CD4-positive, alpha-beta T cell treated with Interferon gamma for 1 hour (primary cell): ENCODE data around the gene ANKRD13A.
"Not testable (repeated sequence)": the region's sequence is repeated elsewhere in the genome, so short reads cannot be mapped to it uniquely, and the experiment has no call there.

Source experiments
- DNase-seq: peaks from one replicate; pipeline ENCODE4 v3.0.0-alpha.2; 2020

The ANKRD13A gene

GRCh38 chr12:109986236-109986635, 13.0 kb upstream of the ANKRD13A start:
- DNase-seq = not testable (repeated sequence)

- DNase-seq = no peak
These were observed 11.6 kb upstream of the ANKRD13A start for GRCh38 chr12:109987615-109988014.

GRCh38 chr12:109988274-109988673, 11.0 kb upstream of the ANKRD13A start:
- DNase-seq = no peak

- no peak for DNase-seq
These were observed 10.3 kb upstream of the ANKRD13A start for GRCh38 chr12:109988903-109989302.

DNA sequence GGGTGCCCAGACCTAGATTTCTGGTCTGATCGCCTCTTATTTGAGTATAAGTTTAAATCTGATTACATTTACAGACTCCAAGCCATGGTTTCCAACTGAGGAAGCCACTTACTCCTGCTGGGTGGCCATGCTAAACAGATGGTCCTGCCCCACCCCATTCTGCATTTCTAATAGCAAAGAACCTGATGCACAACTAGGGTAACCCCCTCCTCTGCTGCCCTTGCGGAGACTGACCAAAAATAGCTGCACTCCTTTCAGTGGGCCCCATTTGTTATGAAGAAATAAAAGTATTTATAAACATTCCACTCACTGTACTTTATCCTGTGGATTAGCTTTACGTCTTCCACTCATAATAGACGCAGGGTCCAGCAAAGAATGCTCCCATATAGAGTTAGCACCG, 9.8 kb upstream of the ANKRD13A start:
- DNase-seq = no peak

DNA sequence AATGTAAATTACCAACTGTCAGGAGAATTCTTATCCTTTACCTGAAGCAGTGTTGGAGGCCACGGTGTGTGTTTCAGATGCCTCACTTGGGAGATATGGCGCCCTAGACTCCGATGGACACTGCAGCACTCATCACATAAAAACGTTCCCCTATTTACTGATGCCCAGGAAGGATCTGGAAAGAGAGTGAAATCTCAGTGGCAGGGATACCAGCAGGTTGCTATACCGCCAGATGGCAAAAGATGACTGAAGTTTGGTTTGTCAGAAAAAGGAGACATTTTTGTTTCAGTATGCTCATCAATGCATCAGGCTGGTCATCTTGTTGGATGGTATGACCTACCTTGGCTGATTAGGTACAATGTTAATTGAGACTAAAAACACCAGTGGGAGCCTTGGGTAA, 7.6 kb upstream of the ANKRD13A start:
- no peak for DNase-seq

DNA sequence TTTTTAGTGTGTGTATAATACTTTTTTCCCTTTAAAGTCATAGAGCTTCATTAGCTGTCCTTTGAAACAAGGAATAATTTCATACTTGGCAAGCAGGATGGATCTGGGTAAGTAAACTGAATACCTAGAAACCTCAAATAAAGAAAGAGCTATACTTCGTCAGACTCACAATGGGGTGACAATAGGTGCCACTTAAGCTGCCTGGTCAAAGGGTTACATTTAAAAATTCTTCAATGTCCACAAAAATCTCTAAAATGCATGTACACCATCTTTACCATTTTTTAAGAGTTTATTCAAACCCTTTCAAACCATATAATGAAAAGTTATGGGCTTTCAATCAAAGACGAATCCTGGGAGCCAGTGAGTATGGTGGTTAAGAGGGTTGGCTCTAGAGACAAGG, 6.1 kb upstream of the ANKRD13A start:
- no peak for DNase-seq

DNA sequence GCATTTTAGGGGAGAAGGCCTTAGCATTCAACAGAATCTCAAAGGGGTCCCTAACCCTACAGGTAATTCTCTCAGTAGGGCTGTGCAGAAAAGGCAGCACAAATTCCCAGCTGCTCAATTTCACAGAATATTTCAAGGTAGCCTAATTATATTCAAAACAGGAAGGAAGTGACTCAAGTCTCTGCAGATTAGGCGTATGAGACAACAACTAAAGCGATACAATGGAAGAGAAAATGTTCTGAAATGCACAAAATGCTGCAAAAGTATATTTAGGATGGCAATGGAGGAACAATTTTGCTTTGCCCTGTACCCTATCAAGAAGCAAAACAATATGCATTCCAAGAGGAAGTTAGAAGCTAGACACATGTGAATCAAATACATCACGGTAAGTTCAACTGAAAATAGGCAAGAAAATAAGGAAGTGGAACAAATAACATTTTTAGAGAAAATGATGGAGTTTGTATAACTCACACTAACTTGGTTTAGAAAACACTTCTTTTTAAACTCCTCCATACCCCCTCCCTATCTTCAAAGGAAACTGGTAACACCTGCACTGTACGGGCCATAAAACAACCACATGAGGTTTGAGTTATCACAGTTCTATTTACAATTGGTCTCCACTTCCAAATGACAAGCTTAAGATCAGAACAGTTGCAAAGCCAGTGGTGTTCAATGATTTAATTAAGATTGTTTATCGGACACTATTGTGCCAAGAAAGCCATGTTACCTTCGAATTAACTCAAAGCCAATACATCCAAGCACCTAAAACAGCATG, 4.6 kb upstream of the ANKRD13A start:
- no peak for DNase-seq

DNA sequence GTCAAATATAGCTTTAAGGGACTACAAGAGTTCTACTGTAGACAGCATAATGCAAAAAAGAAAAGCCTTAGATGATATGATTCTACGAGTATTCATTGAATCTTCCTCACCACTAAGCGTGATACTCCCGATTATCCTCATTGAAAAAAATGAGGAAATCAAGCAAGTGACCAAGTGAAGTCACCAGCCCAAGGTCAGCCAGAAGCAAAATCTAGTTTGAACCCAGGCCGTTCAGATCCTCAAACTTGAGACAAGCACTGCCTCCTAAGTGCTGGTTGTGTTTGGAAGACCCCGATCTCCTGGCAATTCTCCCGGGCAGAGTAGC, 3.9 kb upstream of the ANKRD13A start:
- no peak for DNase-seq

DNA sequence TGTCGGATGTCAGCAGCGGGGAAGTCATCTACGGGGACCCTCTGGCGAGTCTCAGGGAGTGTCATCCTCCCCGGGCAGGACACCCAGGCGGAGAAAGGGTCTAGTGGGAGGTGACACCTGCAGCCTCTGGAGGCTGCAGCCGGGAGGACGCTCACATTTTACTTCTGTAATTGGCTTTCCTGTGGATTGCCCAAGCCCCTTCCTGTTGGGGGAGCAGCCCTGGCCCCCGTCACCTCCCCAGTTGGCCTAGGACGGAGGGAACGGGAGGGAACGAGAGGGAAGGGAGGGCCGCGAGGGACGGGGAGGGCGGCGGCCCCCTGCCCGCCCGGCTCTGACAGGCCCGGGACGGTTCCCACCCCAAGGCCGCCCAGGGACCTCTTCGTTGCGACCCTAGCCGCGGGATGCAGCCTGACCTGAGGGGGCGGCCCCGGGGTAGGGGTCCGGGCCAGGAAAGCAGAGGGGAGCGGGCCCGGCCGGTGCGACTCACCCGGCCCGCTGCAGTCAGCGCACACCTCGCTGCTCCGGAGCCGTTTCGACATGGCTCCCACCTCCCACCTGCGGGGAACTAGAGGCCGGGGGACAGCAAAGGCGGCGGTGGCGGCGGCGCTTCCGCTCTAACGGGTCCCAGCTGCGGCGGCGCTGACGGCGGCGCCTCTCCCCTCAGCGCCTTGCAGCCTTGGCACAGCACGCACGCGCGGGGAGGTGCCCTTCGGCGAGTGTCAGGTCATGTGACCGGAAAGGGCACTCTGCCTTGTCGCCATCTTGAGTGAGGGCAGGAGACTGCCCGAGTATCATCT, 3.3 kb upstream of the ANKRD13A start, which contains the start of gene GIT2:
Gene GIT2, minus strand, starts transcription at position 683 of the 797 bp plus-strand sequence. Its CDS starts 144 bp downstream, at position 539.
- peak; percentile 95 for DNase-seq

DNA sequence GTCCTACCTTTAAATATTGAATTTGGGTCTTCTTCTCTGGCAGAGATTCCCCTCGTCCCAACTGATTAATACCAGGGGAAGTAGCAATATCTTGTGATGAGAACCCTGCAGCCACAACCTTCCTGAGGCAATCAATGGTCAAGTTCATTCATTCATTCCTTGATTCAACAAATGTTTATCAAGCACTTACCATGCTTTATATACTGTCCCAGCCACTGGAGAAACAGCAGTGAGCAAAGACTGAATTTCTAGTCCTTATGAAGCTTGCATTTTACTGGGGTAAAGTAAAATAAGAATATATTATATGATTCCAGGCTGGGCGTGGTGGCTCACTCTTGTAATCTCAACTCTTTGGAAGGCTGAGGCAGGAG, 2.8 kb upstream of the ANKRD13A start:
- DNase-seq = no peak

DNA sequence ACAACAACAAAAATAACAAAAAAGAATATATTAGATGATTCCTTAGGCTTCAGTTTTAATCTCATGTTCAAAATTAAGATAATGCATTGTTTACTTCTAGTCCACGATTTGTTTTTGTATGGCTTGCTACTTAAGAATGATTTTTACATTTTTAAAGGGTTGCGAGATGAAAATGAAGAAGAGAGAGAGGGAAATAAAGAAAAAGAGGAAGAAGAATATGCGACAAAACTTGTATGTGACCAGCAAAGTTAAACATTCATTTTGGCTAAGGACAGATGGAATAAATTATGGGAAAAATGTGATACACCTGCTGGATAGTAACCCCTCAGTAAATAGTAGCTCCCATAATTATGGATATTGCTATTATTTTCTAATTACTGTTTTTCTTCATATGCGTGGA, 1.8 kb upstream of the ANKRD13A start:
- DNase-seq = no peak

DNA sequence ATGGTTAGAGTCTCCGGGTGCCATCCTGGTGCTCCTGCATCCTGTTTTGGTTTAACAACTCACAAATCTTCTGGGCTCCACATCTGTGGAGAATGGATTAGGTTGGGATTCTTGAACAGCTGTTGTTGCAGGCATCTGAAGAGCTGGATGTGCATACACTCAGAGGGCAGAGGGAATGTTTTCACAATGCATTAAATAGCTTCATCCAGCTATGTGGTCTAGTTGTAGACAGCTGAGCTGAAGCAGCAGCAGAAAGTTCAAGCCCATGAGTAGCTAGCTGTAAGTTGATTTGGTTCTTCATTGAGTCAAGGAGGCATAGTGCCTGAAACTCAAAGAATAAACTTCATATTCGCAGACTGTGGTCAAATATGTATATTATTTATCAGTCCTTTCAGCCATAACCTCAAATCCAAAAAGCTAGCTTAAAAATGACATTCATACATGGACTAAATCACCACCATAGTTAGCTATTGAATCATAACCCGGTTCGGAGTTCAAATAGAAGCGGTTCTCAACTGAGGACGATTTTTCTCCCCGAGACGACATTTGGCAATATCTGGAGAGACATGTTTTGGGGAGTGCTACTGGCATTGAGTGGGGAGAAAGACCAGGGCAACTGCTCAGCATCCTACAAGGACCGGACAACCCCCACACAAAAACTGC, 858 bp upstream of the ANKRD13A start:
- no peak for DNase-seq

GRCh38 chr12:109999649-109999971, 380 bp downstream of the ANKRD13A start:
- no peak for DNase-seq

DNA sequence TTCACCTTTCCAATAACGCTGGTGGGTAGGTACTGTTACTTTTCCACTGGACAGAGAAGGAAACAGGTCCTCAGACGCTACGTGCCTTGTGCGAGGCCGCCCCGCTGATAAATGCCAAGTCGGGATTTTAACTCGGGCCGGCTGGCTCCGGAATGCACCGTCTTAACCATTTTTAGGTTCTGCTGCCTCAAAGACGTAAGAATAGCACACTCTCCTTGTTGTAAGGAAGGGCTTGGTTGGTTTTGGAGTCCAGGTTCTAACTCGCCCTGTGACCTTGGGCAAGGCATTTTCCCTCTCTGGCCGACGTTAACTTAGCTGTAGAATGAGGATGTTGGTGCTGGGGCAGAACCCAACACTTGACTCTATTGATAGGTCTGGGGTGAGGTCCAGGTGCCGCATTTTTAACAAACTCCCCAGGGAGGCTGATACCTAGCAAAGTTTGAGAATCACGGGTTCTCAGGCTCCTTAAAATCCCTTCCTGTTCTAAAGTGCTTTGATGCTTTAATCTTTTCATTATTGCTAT, 814 bp downstream of the ANKRD13A start:
- peak; percentile 18 for DNase-seq

GRCh38 chr12:110001596-110001995, 2.4 kb downstream of the ANKRD13A start:
- DNase-seq = no peak

- DNase-seq = no peak
These were observed 3.7 kb downstream of the ANKRD13A start for GRCh38 chr12:110002676-110003515.

DNA sequence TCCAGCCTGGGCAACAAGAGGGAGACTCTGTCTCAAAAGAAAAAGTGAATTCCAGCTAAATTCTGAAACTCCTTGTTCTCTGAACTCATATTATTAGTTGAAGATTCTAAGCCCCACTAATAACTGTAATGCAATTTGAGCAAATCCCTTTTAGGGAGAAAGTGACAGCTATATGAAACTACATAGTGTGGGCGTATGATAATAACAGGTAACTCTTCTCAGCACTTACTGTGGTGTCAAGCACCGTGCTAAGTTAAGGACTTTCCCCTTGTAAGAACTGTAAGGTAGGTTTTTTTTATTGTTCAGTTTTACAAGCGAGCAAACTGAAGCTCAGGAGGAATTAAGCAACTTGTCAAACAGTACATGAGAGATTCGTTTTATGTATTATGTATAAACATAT, 5.4 kb downstream of the ANKRD13A start:
- DNase-seq = no peak

DNA sequence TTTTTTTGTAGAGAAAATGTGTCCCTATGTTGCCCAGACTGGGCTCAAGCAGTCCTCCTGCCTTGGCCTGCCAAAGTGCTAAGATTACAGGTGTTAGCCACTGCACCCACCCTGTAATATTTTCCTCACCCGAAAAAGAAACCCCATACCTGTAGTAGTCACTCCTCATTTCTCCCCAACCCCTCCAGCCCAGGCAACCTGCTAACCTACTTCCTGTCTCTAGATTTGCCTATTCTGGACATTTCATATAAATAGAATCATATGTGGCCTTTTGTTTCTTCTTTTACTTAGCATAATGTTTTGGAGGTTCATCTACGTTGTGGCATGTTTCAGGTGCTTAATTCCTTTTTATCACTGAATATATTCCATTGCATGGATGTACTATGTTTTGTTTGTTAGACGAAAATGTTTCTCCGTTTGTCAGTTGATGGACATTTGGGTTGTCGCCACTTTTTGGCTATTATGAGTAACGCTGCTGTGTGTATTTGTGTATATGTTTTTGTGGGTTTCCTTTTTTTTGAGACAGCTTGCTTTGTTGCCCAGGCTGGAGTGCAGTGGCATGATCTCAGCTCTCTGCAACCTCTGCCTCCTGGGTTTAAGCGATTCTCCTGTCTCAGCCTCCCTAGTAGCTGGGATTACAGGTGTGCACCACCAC, 6.2 kb downstream of the ANKRD13A start:
- no peak for DNase-seq

GRCh38 chr12:110006115-110006514, 6.9 kb downstream of the ANKRD13A start:
- no peak for DNase-seq

- no peak for DNase-seq
These were observed 8.7 kb downstream of the ANKRD13A start for GRCh38 chr12:110007881-110008280.

DNA sequence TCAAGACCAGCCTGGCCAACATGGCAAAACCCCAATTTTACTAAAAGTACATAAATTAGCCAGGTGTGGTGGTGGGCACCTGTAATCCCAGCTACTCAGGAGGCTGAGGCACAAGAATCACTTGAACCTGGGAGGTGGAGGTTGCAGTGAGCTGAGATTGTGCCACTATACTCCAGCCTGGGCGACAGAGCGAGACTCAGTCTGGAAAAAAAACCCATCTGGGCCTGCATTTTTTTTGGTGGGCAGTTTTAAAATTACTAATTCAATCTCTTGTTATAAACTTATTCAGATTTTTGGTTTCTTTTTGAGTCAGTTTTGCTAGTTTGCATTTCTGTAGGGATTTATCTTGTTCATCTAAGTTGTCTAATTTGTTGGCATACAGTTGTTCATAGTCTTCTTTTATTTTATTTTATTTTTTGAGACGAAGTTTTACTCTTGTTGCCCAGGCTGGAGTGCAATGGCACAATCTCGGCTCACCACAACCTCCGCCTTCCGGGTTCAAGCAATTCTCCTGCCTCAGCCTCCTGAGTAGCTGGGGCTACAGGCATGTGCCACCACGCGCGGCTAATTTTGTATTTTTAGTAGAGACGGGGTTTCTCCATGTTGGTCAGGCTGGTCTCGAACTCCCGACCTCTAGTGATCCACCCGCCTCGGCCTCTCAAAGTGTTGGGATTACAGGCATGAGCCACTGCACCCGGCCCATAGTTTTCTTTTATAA, 9.6 kb downstream of the ANKRD13A start:
- not testable (repeated sequence) for DNase-seq
